GM12891 (cell line): Measurements from ENCODE around the gene GPATCH3.

Experiments used
- PAX5 ChIP-seq: IDR thresholded peaks from 2 replicates; pipeline ENCODE4 v1.6.1; 2011; ENCODE audit warnings: low read length, moderate library complexity, mild to moderate bottlenecking; ENCODE audit not compliant: insufficient read depth, severe bottlenecking
- POLR2A ChIP-seq: IDR thresholded peaks from 2 replicates; pipeline ENCODE4 v1.6.1; 2011; ENCODE audit warnings: low read depth, low read length, control low read depth
- POLR2AphosphoS5 ChIP-seq: IDR thresholded peaks from 2 replicates; pipeline ENCODE4 v1.6.1; 2011; ENCODE audit warnings: low read depth, low read length, control low read depth
- POU2F2 ChIP-seq: IDR thresholded peaks from 2 replicates; pipeline ENCODE4 v1.6.1; 2011; ENCODE audit warnings: low read depth, mild to moderate bottlenecking, control low read depth, low read length, moderate library complexity
- SPI1 ChIP-seq: IDR thresholded peaks from 2 replicates; pipeline ENCODE4 v1.6.1; 2011; ENCODE audit warnings: low read depth, low read length, control low read depth
- TAF1 ChIP-seq: IDR thresholded peaks from 2 replicates; pipeline ENCODE4 v1.6.1; 2011; ENCODE audit warnings: low read depth, low read length, control low read depth

DNA sequence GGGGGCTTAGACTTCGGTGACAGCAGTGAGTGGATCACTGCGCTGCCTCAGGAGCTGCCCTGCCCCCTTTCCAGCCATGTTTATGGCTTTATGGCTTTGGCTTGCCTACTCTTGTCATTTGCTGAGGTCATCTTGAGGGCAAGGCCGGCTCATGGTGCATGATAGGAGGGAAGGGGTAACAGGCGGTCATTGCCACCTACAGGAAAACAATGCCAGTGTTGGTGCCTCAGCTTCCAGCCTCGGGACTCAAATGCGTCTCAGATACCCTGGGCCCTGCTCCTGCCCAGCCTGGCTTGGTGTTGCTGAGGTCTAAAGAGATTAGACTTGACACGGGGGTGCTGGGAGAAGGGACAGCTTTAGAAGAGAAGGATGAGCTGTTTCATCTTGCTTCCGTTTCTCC, 45.5 kb upstream of the GPATCH3 start:
- TF ChIP-seq POLR2AphosphoS5 (no peak), SPI1 (no peak), POLR2A (no peak), TAF1 (no peak), POU2F2 (no peak), PAX5 (no peak)
